K562 (cell line): ENCODE results near the gene SNX19. TPM values are rescaled to one million over a fixed set of nuclear protein-coding genes. Genes with fewer than 3 reads are reported as not detected.

Experiments used
- ATAC-seq: fragments of 200-7000 bp; cut with Tn5 transposase; 3 replicates; pipeline ENCODE4 v1.9.1; 2020; ENCODE audit warnings: moderate library complexity
- BruUV-seq: library from RNA; stranded (reverse); fragments of 400-500 nt; replicated peaks from 2 replicates; lab custom pipeline; 2021; lab: Mats Ljungman, UMichigan
- CTCF ChIA-PET: fragments of 300-600 bp; formaldehyde crosslinking; extraction: SDS; loops from one replicate; lab custom pipeline; 2021; ENCODE audit warnings: low intra/inter-chr PET ratio; lab: Yijun Ruan, JAX
- POLR2A ChIA-PET: fragments of 300-600, 350-650 bp; sonication (Branson Sonifier 250); formaldehyde crosslinking; extraction: SDS; loops from one replicate; lab custom pipeline; 2021; ENCODE audit warnings: antibody characterized with exemption, inconsistent platforms; lab: Yijun Ruan, JAX
- DNase-seq, 4 experiments: peaks; one replicate each; pipeline versions ENCODE4 v3.0.0 to v3.0.0-alpha.2; 2011 to 2018; ENCODE audit warnings: low spot score in 3 of 4, mixed read lengths in 3 of 4; ENCODE audit errors: extremely low read depth in 1 of 4
- FAIRE-seq: peaks from 2 replicates; lab custom pipeline; 2011; peaks lifted over from hg19 to GRCh38; lab: Jason Lieb, UNC
- H2AFZ ChIP-seq: 2 replicates; pipeline ENCODE4 v1.6.0; 2011; ENCODE audit warnings: low read depth, low read length, control low read depth, inconsistent platforms
- H3K27ac ChIP-seq: fragments of 200-600 bp; 3 replicates; pipeline ENCODE4 v1.8.0; 2011; ENCODE audit warnings: low read depth, mild to moderate bottlenecking, control low read depth, inconsistent platforms, low read length, moderate library complexity, mixed read lengths; ENCODE audit errors: extremely low read depth
- H3K27me3 ChIP-seq, 2 experiments: fragments of 300-600 bp in 1 of 2; 2 replicates in 1 of 2; 3 replicates in 1 of 2; pipeline versions ENCODE4 v1.6.0 to v1.8.0; 2011; ENCODE audit warnings: inconsistent platforms in 2 of 2, low read length in 2 of 2, mild to moderate bottlenecking in 1 of 2, mixed read lengths in 1 of 2, moderate library complexity in 1 of 2; ENCODE audit not compliant: control insufficient read depth in 2 of 2, insufficient read depth in 2 of 2
- H3K36me3 ChIP-seq: fragments of 300-600 bp; 3 replicates; pipeline ENCODE4 v1.8.0; 2011; ENCODE audit warnings: mild to moderate bottlenecking, low read length, inconsistent platforms; ENCODE audit not compliant: control insufficient read depth, insufficient read depth
- H3K4me1 ChIP-seq, 2 experiments: fragments of 200-600 bp in 1 of 2; replicated peaks in 1 of 2; 2 replicates in 1 of 2; 3 replicates in 1 of 2; pipeline versions ENCODE4 v1.5.1 to v1.8.0; 2011; ENCODE audit warnings: inconsistent platforms in 2 of 2, low read length in 2 of 2, mild to moderate bottlenecking in 1 of 2, mixed read lengths in 1 of 2, moderate library complexity in 1 of 2; ENCODE audit not compliant: control insufficient read depth in 2 of 2, insufficient read depth in 2 of 2
- H3K4me2 ChIP-seq: 2 replicates; pipeline ENCODE4 v1.6.1; 2011; ENCODE audit warnings: low read length, control low read depth, inconsistent platforms, mixed read lengths; ENCODE audit not compliant: insufficient read depth
- H3K4me3 ChIP-seq: fragments of 200-600 bp; sonication (generic), shearing (Covaris generic); 2 replicates; pipeline ENCODE4 v1.5.1; 2016; ENCODE audit warnings: control low read depth, inconsistent platforms
- H3K79me2 ChIP-seq: fragments of 200-600 bp; 3 replicates; pipeline ENCODE4 v1.8.0; 2011; ENCODE audit warnings: low read length, inconsistent platforms; ENCODE audit not compliant: control insufficient read depth, insufficient read depth
- H3K9ac ChIP-seq, 2 experiments: 2 replicates each; pipeline versions ENCODE4 v1.6.0 to v1.6.1; 2011; ENCODE audit warnings: low read depth in 2 of 2, low read length in 2 of 2, control low read depth in 1 of 2, inconsistent platforms in 1 of 2, mild to moderate bottlenecking in 1 of 2, mixed read lengths in 1 of 2; ENCODE audit not compliant: insufficient read depth in 1 of 2
- H3K9me1 ChIP-seq: one replicate; pipeline ENCODE4 v1.6.0; 2011; ENCODE audit warnings: inconsistent platforms, mild to moderate bottlenecking, low read length, moderate library complexity; ENCODE audit not compliant: control insufficient read depth, insufficient read depth
- H3K9me3 ChIP-seq: replicated peaks from 2 replicates; pipeline ENCODE4 v1.5.1; 2011; ENCODE audit warnings: low read depth, low read length, inconsistent platforms; ENCODE audit not compliant: control insufficient read depth, insufficient read depth
- H4K20me1 ChIP-seq: replicated peaks from 2 replicates; pipeline ENCODE4 v1.6.1; 2011; ENCODE audit warnings: low read length, inconsistent platforms, mixed read lengths; ENCODE audit not compliant: control insufficient read depth, insufficient read depth
- BRF1 ChIP-seq: IDR thresholded peaks from 3 replicates; pipeline ENCODE4 v1.6.1; 2011; ENCODE audit warnings: borderline replicate concordance, mild to moderate bottlenecking; ENCODE audit not compliant: insufficient read length; ENCODE audit errors: extremely low read depth
- CTCF ChIP-seq, 3 experiments: IDR thresholded peaks in 2 of 3; conservative IDR thresholded peaks in 1 of 3; 2 replicates each; pipeline ENCODE4 v1.5.1; 2011 to 2012; ENCODE audit warnings: low read length in 3 of 3, mild to moderate bottlenecking in 3 of 3, control low read depth in 2 of 3, improper control_type of control experiment in 1 of 3, inconsistent platforms in 1 of 3, low read depth in 1 of 3, mixed read lengths in 1 of 3, moderate library complexity in 1 of 3; ENCODE audit not compliant: insufficient read depth in 2 of 3
- KAT7 ChIP-seq: sonication (generic); formaldehyde crosslinking; IDR thresholded peaks from 2 replicates; pipeline ENCODE4 v1.8.0; 2022; ENCODE audit warnings: missing genetic modification reagents, mild to moderate bottlenecking, borderline replicate concordance
- NR2F6 ChIP-seq: fragments of 450-650 bp; formaldehyde crosslinking; IDR thresholded peaks from 2 replicates; pipeline ENCODE4 v1.4.0; 2020; ENCODE audit warnings: mild to moderate bottlenecking
- POLR2B ChIP-seq: fragments of 450-650 bp; IDR thresholded peaks from 2 replicates; pipeline ENCODE4 v1.6.1; 2018; ENCODE audit warnings: low read depth; ENCODE audit not compliant: partially characterized antibody
- SNAPC5 ChIP-seq: fragments of 250-450 bp; sonication (Bioruptor Pico); IDR thresholded peaks from 2 replicates; pipeline ENCODE4 v1.8.0; 2021; ENCODE audit warnings: moderate library complexity, mild to moderate bottlenecking, inconsistent platforms
- SRF ChIP-seq, 2 experiments: fragments of 250-450, 450-650 bp in 1 of 2; sonication (Bioruptor Pico) in 1 of 2; sonication (generic) in 1 of 2; formaldehyde crosslinking; IDR thresholded peaks; 2 replicates each; pipeline versions ENCODE4 v1.5.0 to v1.5.1; 2020 to 2022; ENCODE audit warnings: mild to moderate bottlenecking in 1 of 2, missing genetic modification reagents in 1 of 2
- TAF7 ChIP-seq: fragments of 450-650 bp; IDR thresholded peaks from 2 replicates; pipeline ENCODE4 v1.6.1; 2016; ENCODE audit warnings: missing genetic modification characterization, missing compliant biosample characterization
- TFAM ChIP-seq: fragments of 250-450 bp; sonication (Bioruptor Pico); conservative IDR thresholded peaks from 2 replicates; pipeline ENCODE4 v1.5.0; 2021; ENCODE audit warnings: mild to moderate bottlenecking, moderate library complexity
- ZBTB8A ChIP-seq: fragments of 450-650 bp; IDR thresholded peaks from 2 replicates; pipeline ENCODE4 v1.6.1; 2018; ENCODE audit warnings: mild to moderate bottlenecking, moderate library complexity; ENCODE audit not compliant: partially characterized antibody
- ZKSCAN1 ChIP-seq: fragments of 150-350 bp; IDR thresholded peaks from 2 replicates; pipeline ENCODE4 v1.6.1; 2016; ENCODE audit warnings: low read depth, low read length
- ZNF24 ChIP-seq: fragments of 450-650 bp; IDR thresholded peaks from 2 replicates; pipeline ENCODE4 v1.6.1; 2016
- WGBS: fragments of 100-300 bp; shearing (Covaris generic); methylation state at CpG from one replicate; pipeline ENCODE4 v1.1.6; 2016; ENCODE audit warnings: low coverage, mixed read lengths; ENCODE audit not compliant: insufficient coverage; ENCODE audit errors: missing lambda C conversion rate; 5-methylcytosine and 5-hydroxymethylcytosine counted together
- in situ Hi-C: fragments of 300-500 bp; cut with MboI; formaldehyde crosslinking; loops from 4 replicates; pipeline ENCODE4 v1.15.0; 2018; ENCODE audit warnings: inconsistent platforms, mixed read lengths
- intact Hi-C: fragments of 100-400 bp; cut with micrococcal nuclease; formaldehyde crosslinking; loops from 2 replicates; pipeline ENCODE4 v1.14.2; 2022
- polyA plus RNA-seq, 8 experiments: library from polyadenylated mRNA; depleted of rRNA in 4 of 8; stranded (reverse) in 5 of 8; unstranded in 3 of 8; fragments of >200 nt; fragmentation: Nextera tagmentation in 2 of 8; fragmentation: Illumina TruSeq in 1 of 8; extraction: Ambion mirVana in 2 of 8; extraction: Trizol in 1 of 8; gene quantifications; 2 replicates each; pipeline versions ENCODE4 v1.2.1 to v1.2.3, GENCODE V29; 2011 to 2014; ENCODE audit warnings: inconsistent platforms in 1 of 8, missing spikeins in 1 of 8
- total RNA-seq, 7 experiments: library from RNA; depleted of rRNA in 6 of 7; stranded (reverse); fragments of >200 nt in 6 of 7; fragmentation: Illumina TruSeq in 2 of 7; extraction: Trizol in 2 of 7; gene quantifications; 2 replicates each; pipeline versions ENCODE4 v1.2.1 to v1.2.3, GENCODE V29; 2011 to 2021; ENCODE audit warnings: low replicate concordance in 1 of 7
- TF ChIP-seq, protein P1 (sequence below): sonication (generic); formaldehyde crosslinking; IDR thresholded peaks from 2 replicates; pipeline ENCODE4 v1.8.1; 2023; ENCODE audit warnings: mild to moderate bottlenecking, missing genetic modification reagents

SNX19 gene
- total and polyA plus RNA-seq, 9 of the 15 experiments (the other 6 are each of a cell fraction or from before 2014, with no cell fraction given), result 2.2 to 31.3 (median 19.6) TPM

- in situ Hi-C loops, result loop anchor here (25.0 kb wide), 1 partner anchor 757 kb away; no protein-coding TSS in a partner anchor
- no peak for FAIRE-seq
Observed at GRCh38 chr11:130905512-130905911, 10.8 kb downstream of the SNX19 start.

GRCh38 chr11:130904380-130904779 is 11.9 kb downstream of the SNX19 start:
- intact Hi-C loops (no loop called here), in situ Hi-C loops (loop anchor here (25.0 kb wide), 1 partner anchor 758 kb away; no protein-coding TSS in a partner anchor)
- no peaks in the 10 kb centered on the region for H3K9me3 ChIP-seq
- H3K79me2 ChIP-seq, result no peaks in the 10 kb centered on the region
- peak in 2 of 4 experiments; percentile 22 to 25 for DNase-seq
- no peak overlapping the region for H3K27ac ChIP-seq
- no TSS peak for BruUV-seq
- no peaks in the 10 kb centered on the region for H3K27me3 ChIP-seq
- CTCF ChIA-PET, result interaction anchor here (1.9 kb wide), 1 partner anchor 473 kb away, joined by 8 read pairs; no protein-coding TSS in a partner anchor
- H3K36me3 ChIP-seq, result peaks cover 98% of the 10 kb centered on the region
- H3K4me2 ChIP-seq, result no peak overlapping the region
- H2AFZ ChIP-seq, result no peak overlapping the region
- no peak overlapping the region for H3K9ac ChIP-seq
- 100% methylated on average over 1 of the region's 1 CpG for WGBS
- TF ChIP-seq NR2F6 (no peak), TAF7 (tag) (no peak), ZNF24 (no peak), SRF (CRISPR knock-in tag; IDR thresholded peaks at IDR 0.05) (no peak), CTCF (IDR thresholded peaks at IDR 0.05 in 2 of 3, conservative IDR thresholded peaks at IDR 0.05 in 1 of 3; ENCODE audit: insufficient read depth in 2 of 3, low read depth in 1 of 3, low read length in 3 of 3) (peak; percentile 17 to 41 (median 20); a peak in 2 of 6 replicates)
- TF ChIP-seq, protein P1, sequence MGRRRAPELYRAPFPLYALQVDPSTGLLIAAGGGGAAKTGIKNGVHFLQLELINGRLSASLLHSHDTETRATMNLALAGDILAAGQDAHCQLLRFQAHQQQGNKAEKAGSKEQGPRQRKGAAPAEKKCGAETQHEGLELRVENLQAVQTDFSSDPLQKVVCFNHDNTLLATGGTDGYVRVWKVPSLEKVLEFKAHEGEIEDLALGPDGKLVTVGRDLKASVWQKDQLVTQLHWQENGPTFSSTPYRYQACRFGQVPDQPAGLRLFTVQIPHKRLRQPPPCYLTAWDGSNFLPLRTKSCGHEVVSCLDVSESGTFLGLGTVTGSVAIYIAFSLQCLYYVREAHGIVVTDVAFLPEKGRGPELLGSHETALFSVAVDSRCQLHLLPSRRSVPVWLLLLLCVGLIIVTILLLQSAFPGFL (CRISPR knock-in tag), result no peak
- no peaks in the 10 kb centered on the region for H3K4me1 ChIP-seq
- POLR2A ChIA-PET, result interaction anchor here (0.8 to 1.5 kb wide), 3 partner anchors 8 to 14 kb away, joined by 3 read pairs; no protein-coding TSS in a partner anchor
- ATAC-seq, result peak; percentile 45; the same call in 1 of the 3 replicates
- FAIRE-seq, result peak; percentile 15
- H3K4me3 ChIP-seq, result no peak overlapping the region
- no peaks in the 10 kb centered on the region for H4K20me1 ChIP-seq
- H3K9me1 ChIP-seq, result no peaks in the 10 kb centered on the region

More at GRCh38 chr11:130905512-130905911, 10.8 kb downstream of the SNX19 start:
- Histone ChIP-seq H3K9me1 (no peaks in the 10 kb centered on the region), H3K27me3 (no peaks in the 10 kb centered on the region), H2AFZ (no peak overlapping the region), H3K9ac (no peak overlapping the region), H3K4me1 (no peaks in the 10 kb centered on the region), H3K79me2 (no peaks in the 10 kb centered on the region), H3K4me3 (no peak overlapping the region), H3K36me3 (peaks cover 97% of the 10 kb centered on the region), H3K4me2 (no peak overlapping the region), H3K27ac (no peak overlapping the region), H3K9me3 (no peaks in the 10 kb centered on the region), H4K20me1 (no peaks in the 10 kb centered on the region)
- ATAC-seq (no peak), DNase-seq (no peak)
- POLR2A ChIA-PET, result no interaction called here
- CTCF ChIA-PET, result no interaction called here
- intact Hi-C loops, result no loop called here
- WGBS, result 91% methylated on average over 3 of the region's 3 CpGs
- TF ChIP-seq POLR2B (no peak), ZKSCAN1 (no peak), KAT7 (no peak), ZBTB8A (no peak), TFAM (no peak), SNAPC5 (CRISPR knock-in tag) (no peak), BRF1 (no peak)
- no TSS peak for BruUV-seq
